ENCODE results near the gene SNTB2. TPM values are rescaled to one million over a fixed set of nuclear protein-coding genes. Genes with fewer than 3 reads are reported as not detected.

Gene SNTB2
- total and polyA plus RNA-seq, 2 of the 13 experiments (the other 11 are each of a cell fraction or from before 2014, with no cell fraction given), result 11.5 to 19.2 TPM

- TF ChIP-seq AKNA (CRISPR knock-in tag; IDR thresholded peaks at IDR 0.05; ENCODE audit: borderline replicate concordance) (no peak), HNRNPK (IDR thresholded peaks at IDR 0.05; ENCODE audit: low read depth, low read length, poor library complexity, severe bottlenecking) (no peak), ZNF850 (CRISPR knock-in tag; conservative IDR thresholded peaks at IDR 0.05) (no peak), SRSF9 (IDR thresholded peaks at IDR 0.05; ENCODE audit: borderline replicate concordance, insufficient read depth, low read depth, low read length, poor library complexity, severe bottlenecking) (no peak), MAFF (IDR thresholded peaks at IDR 0.05; ENCODE audit: low read depth, low read length) (peak; percentile 63; the same call in 1 of the 2 replicates), ZNF350 (CRISPR knock-in tag; IDR thresholded peaks at IDR 0.05; ENCODE audit: borderline replicate concordance, low read depth) (no peak), ZGPAT (CRISPR knock-in tag; IDR thresholded peaks at IDR 0.05) (no peak), ZNF12 (CRISPR knock-in tag; IDR thresholded peaks at IDR 0.05) (no peak), GATAD2A (CRISPR knock-in tag; IDR thresholded peaks at IDR 0.05) (peak; percentile 52; the same call in 1 of the 2 replicates), ZNF83 (CRISPR knock-in tag; IDR thresholded peaks at IDR 0.05; ENCODE audit: borderline replicate concordance) (no peak), ARNT (IDR thresholded peaks at IDR 0.05) (no peak), SOX13 (IDR thresholded peaks at IDR 0.05) (no peak), SOX13 (CRISPR knock-in tag; conservative IDR thresholded peaks at IDR 0.05 in 1 of 2, IDR thresholded peaks at IDR 0.05 in 1 of 2) (peak in 1 of 2 experiments; percentile 63; a peak in 2 of 4 replicates)
Observed at GRCh38 chr16:69179328-69180010, 7.5 kb upstream of the SNTB2 start (continued).
